ENCODE results near the gene UQCR10.

- TF ChIP-seq, protein P1, sequence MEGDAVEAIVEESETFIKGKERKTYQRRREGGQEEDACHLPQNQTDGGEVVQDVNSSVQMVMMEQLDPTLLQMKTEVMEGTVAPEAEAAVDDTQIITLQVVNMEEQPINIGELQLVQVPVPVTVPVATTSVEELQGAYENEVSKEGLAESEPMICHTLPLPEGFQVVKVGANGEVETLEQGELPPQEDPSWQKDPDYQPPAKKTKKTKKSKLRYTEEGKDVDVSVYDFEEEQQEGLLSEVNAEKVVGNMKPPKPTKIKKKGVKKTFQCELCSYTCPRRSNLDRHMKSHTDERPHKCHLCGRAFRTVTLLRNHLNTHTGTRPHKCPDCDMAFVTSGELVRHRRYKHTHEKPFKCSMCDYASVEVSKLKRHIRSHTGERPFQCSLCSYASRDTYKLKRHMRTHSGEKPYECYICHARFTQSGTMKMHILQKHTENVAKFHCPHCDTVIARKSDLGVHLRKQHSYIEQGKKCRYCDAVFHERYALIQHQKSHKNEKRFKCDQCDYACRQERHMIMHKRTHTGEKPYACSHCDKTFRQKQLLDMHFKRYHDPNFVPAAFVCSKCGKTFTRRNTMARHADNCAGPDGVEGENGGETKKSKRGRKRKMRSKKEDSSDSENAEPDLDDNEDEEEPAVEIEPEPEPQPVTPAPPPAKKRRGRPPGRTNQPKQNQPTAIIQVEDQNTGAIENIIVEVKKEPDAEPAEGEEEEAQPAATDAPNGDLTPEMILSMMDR (IDR thresholded peaks at IDR 0.05; ENCODE audit: poor library complexity, severe bottlenecking), result no peak
- TF ChIP-seq EZH2 (IDR thresholded peaks at IDR 0.05; ENCODE audit: borderline replicate concordance, insufficient read depth, low read length, poor library complexity, severe bottlenecking) (no peak), TAF1 (IDR thresholded peaks at IDR 0.05; ENCODE audit: low read depth) (no peak), EP300 (conservative IDR thresholded peaks at IDR 0.05; ENCODE audit: poor library complexity, severe bottlenecking) (no peak), REST (IDR thresholded peaks at IDR 0.05; ENCODE audit: borderline replicate concordance) (no peak), RAD21 (conservative IDR thresholded peaks at IDR 0.05) (no peak), POLR2AphosphoS5 (IDR thresholded peaks at IDR 0.05) (no peak)
Measured at GRCh38 chr22:29798318-29798717, 31.1 kb downstream of the UQCR10 start.

All from neural cell (in vitro differentiated cells).